ENCODE data around the gene L3MBTL2.
"Not testable (repeated sequence)": the region's sequence is repeated elsewhere in the genome, so short reads cannot be mapped to it uniquely, and the experiment has no call there.

Gene L3MBTL2

GRCh38 chr22:41241133-41241676 lies 36.1 kb downstream of the L3MBTL2 start:
- DNase-seq (ENCODE audit: low read depth) = no peak

GRCh38 chr22:41242396-41243117 lies 37.4 kb downstream of the L3MBTL2 start:
- DNase-seq (ENCODE audit: low read depth) = no peak

GRCh38 chr22:41243361-41243760 lies 38.2 kb downstream of the L3MBTL2 start:
- no peak for DNase-seq (ENCODE audit: low read depth)

- DNase-seq (ENCODE audit: low read depth) = no peak
Observed at GRCh38 chr22:41245917-41246499, 40.9 kb downstream of the L3MBTL2 start.

- DNase-seq (ENCODE audit: low read depth) = no peak
Observed at GRCh38 chr22:41247703-41248102, 42.6 kb downstream of the L3MBTL2 start.

- DNase-seq (ENCODE audit: low read depth) = no peak
Observed at GRCh38 chr22:41248314-41248713, 43.2 kb downstream of the L3MBTL2 start.

GRCh38 chr22:41248758-41249157 lies 43.6 kb downstream of the L3MBTL2 start:
- DNase-seq (ENCODE audit: low read depth) = no peak

GRCh38 chr22:41249442-41249841 lies 44.3 kb downstream of the L3MBTL2 start:
- no peak for DNase-seq (ENCODE audit: low read depth)

GRCh38 chr22:41250127-41250526 lies 45.0 kb downstream of the L3MBTL2 start:
- DNase-seq (ENCODE audit: low read depth) = no peak

- DNase-seq (ENCODE audit: low read depth) = no peak
Observed at GRCh38 chr22:41252365-41252764, 47.3 kb downstream of the L3MBTL2 start.

- DNase-seq (ENCODE audit: low read depth) = no peak
Observed at GRCh38 chr22:41254230-41254629, 49.1 kb downstream of the L3MBTL2 start.

GRCh38 chr22:41256254-41257253 lies 51.4 kb downstream of the L3MBTL2 start:
- peak; percentile 90 for DNase-seq (ENCODE audit: low read depth)

- no peak for DNase-seq (ENCODE audit: low read depth)
Observed at GRCh38 chr22:41257696-41258095, 52.6 kb downstream of the L3MBTL2 start.

- not testable (repeated sequence) for DNase-seq (ENCODE audit: low read depth)
Observed at GRCh38 chr22:41259756-41260155, 54.6 kb downstream of the L3MBTL2 start.

GRCh38 chr22:41260871-41261270 lies 55.8 kb downstream of the L3MBTL2 start:
- no peak for DNase-seq (ENCODE audit: low read depth)

- DNase-seq (ENCODE audit: low read depth) = no peak
Observed at GRCh38 chr22:41261541-41262249, 56.6 kb downstream of the L3MBTL2 start.

GRCh38 chr22:41262250-41262765 lies 57.2 kb downstream of the L3MBTL2 start:
- DNase-seq (ENCODE audit: low read depth) = no peak

- DNase-seq (ENCODE audit: low read depth) = peak; percentile 68
Observed at GRCh38 chr22:41263704-41264103, 58.6 kb downstream of the L3MBTL2 start.

GRCh38 chr22:41264408-41264941 lies 59.4 kb downstream of the L3MBTL2 start:
- no peak for DNase-seq (ENCODE audit: low read depth)

GRCh38 chr22:41267958-41268357 lies 62.8 kb downstream of the L3MBTL2 start:
- DNase-seq (ENCODE audit: low read depth) = no peak

- DNase-seq (ENCODE audit: low read depth) = no peak
Observed at GRCh38 chr22:41271787-41272186, 66.7 kb downstream of the L3MBTL2 start.
